Smooth muscle cell (in vitro differentiated cells): ENCODE measurements around the gene SETMAR. TPM values are rescaled to one million over a fixed set of nuclear protein-coding genes. Genes with fewer than 3 reads are reported as not detected.

Experiments used
- DNase-seq: peaks from one replicate; lab custom pipeline; 2025; ENCODE audit not compliant: unreplicated experiment; lab: John Stamatoyannopoulos, UW
- H2AFZ ChIP-seq: fragments of 200-600 bp; sonication (generic); 2 replicates; pipeline ENCODE4 v1.6.0; 2016; ENCODE audit warnings: antibody characterized with exemption, low read depth, mild to moderate bottlenecking
- H3F3A ChIP-seq: fragments of 200-600 bp; sonication (generic); 2 replicates; pipeline ENCODE4 v1.6.0; 2017; ENCODE audit warnings: antibody characterized with exemption, low read depth
- H3K27ac ChIP-seq: fragments of 200-600 bp; sonication (generic); 2 replicates; pipeline ENCODE4 v1.5.1; 2016; ENCODE audit warnings: low read depth, mild to moderate bottlenecking
- H3K27me3 ChIP-seq: fragments of 200-600 bp; sonication (generic); 2 replicates; pipeline ENCODE4 v1.6.1; 2016; ENCODE audit warnings: low read depth, mild to moderate bottlenecking
- H3K36me3 ChIP-seq: fragments of 200-600 bp; sonication (generic); 2 replicates; pipeline ENCODE4 v1.5.1; 2016; ENCODE audit warnings: low read depth
- H3K4me1 ChIP-seq: fragments of 200-600 bp; sonication (generic); 2 replicates; pipeline ENCODE4 v1.5.1; 2016; ENCODE audit warnings: low read depth
- H3K4me2 ChIP-seq: fragments of 200-600 bp; sonication (generic); 2 replicates; pipeline ENCODE4 v1.6.0; 2016; ENCODE audit warnings: mild to moderate bottlenecking
- H3K4me3 ChIP-seq: fragments of 200-600 bp; sonication (generic); 2 replicates; pipeline ENCODE4 v1.5.1; 2016; ENCODE audit warnings: mild to moderate bottlenecking
- H3K79me2 ChIP-seq: fragments of 200-600 bp; sonication (generic); 2 replicates; pipeline ENCODE4 v1.6.0; 2016; ENCODE audit warnings: low read depth, mild to moderate bottlenecking
- H3K9ac ChIP-seq: fragments of 200-600 bp; sonication (generic); 2 replicates; pipeline ENCODE4 v1.6.0; 2016; ENCODE audit warnings: low read depth
- H3K9me3 ChIP-seq: fragments of 200-600 bp; sonication (generic); replicated peaks from 2 replicates; pipeline ENCODE4 v1.5.1; 2016; ENCODE audit warnings: low read depth
- H4K20me1 ChIP-seq: fragments of 200-600 bp; sonication (generic); 2 replicates; pipeline ENCODE4 v1.6.0; 2016; ENCODE audit warnings: low read depth
- WGBS: methylation state at CpG from one replicate; pipeline ENCODE4 v1.1.7; 2016; ENCODE audit warnings: low lambda C conversion rate; 5-methylcytosine and 5-hydroxymethylcytosine counted together
- polyA plus RNA-seq: library from polyadenylated mRNA; unstranded; fragments of >200 nt; fragmentation: Nextera tagmentation; extraction: Ambion mirVana; gene quantifications from 2 replicates; pipeline ENCODE4 v1.2.1, GENCODE V29; 2016
- total RNA-seq: library from RNA; depleted of rRNA; stranded (reverse); fragments of >200 nt; gene quantifications from 2 replicates; pipeline ENCODE4 v1.2.3, GENCODE V29; 2014
- TF ChIP-seq, protein P1 (sequence below): fragments of 200-600 bp; sonication (generic); IDR thresholded peaks from 2 replicates; pipeline ENCODE4 v1.5.1; 2017; ENCODE audit warnings: borderline replicate concordance, mild to moderate bottlenecking, antibody characterized with exemption; ENCODE audit not compliant: insufficient read depth, poor library complexity, severe bottlenecking

Gene SETMAR
- total and polyA plus RNA-seq, 2 experiments from 2014 or later = 7.8 to 12.9 TPM

GRCh38 chr3:4320096-4320911, 17.1 kb downstream of the SETMAR start:
- H3K4me2 ChIP-seq = no peak overlapping the region
- TF ChIP-seq, protein P1, sequence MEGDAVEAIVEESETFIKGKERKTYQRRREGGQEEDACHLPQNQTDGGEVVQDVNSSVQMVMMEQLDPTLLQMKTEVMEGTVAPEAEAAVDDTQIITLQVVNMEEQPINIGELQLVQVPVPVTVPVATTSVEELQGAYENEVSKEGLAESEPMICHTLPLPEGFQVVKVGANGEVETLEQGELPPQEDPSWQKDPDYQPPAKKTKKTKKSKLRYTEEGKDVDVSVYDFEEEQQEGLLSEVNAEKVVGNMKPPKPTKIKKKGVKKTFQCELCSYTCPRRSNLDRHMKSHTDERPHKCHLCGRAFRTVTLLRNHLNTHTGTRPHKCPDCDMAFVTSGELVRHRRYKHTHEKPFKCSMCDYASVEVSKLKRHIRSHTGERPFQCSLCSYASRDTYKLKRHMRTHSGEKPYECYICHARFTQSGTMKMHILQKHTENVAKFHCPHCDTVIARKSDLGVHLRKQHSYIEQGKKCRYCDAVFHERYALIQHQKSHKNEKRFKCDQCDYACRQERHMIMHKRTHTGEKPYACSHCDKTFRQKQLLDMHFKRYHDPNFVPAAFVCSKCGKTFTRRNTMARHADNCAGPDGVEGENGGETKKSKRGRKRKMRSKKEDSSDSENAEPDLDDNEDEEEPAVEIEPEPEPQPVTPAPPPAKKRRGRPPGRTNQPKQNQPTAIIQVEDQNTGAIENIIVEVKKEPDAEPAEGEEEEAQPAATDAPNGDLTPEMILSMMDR = no peak
- H3K27me3 ChIP-seq = no peaks in the 10 kb centered on the region
- no peaks in the 10 kb centered on the region for H3K4me1 ChIP-seq
- H3K9me3 ChIP-seq = no peaks in the 10 kb centered on the region
- peaks cover 3% of the 10 kb centered on the region for H3K36me3 ChIP-seq
- no peaks in the 10 kb centered on the region for H3K79me2 ChIP-seq
- no peak overlapping the region for H3K9ac ChIP-seq
- no peak overlapping the region for H3K27ac ChIP-seq
- no peak overlapping the region for H3K4me3 ChIP-seq
- peaks cover 3% of the 10 kb centered on the region for H3F3A ChIP-seq
- H2AFZ ChIP-seq = no peak overlapping the region
- H4K20me1 ChIP-seq = no peaks in the 10 kb centered on the region
- no peak for DNase-seq

DNA sequence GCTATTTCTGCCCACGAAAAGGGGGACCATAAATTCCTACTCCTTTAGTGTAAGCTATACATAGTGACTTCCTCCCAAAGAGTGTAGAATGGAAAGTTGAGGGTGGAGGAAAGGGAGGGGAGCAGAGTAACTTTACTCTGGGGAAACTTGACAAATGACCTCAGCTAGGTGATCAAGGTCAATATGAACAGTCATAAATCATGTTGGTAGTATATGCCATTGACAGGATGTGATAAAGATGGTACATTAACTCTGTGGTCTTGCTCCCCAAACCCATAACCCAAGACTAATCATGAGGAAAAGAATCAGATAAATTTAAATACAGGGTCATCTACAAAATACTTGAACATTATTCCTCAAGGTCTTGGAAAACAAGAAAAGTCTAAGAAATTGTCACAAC, 18.6 kb downstream of the SETMAR start:
- no peaks in the 10 kb centered on the region for H4K20me1 ChIP-seq
- H3F3A ChIP-seq = peaks cover 3% of the 10 kb centered on the region
- H3K4me1 ChIP-seq = no peaks in the 10 kb centered on the region
- TF ChIP-seq, protein P1 = no peak
- no peaks in the 10 kb centered on the region for H3K36me3 ChIP-seq
- H2AFZ ChIP-seq = no peak overlapping the region
- H3K27ac ChIP-seq = no peak overlapping the region
- H3K9me3 ChIP-seq = no peaks in the 10 kb centered on the region
- H3K4me3 ChIP-seq = no peak overlapping the region
- no peak for DNase-seq
- no peak overlapping the region for H3K4me2 ChIP-seq
- H3K27me3 ChIP-seq = no peaks in the 10 kb centered on the region
- no peak overlapping the region for H3K9ac ChIP-seq
- H3K79me2 ChIP-seq = no peaks in the 10 kb centered on the region
- WGBS = 88% methylated on average over 1 of the region's 1 CpG

GRCh38 chr3:4322635-4323034, 19.5 kb downstream of the SETMAR start:
- no peak overlapping the region for H3K27ac ChIP-seq
- H3K4me1 ChIP-seq = no peaks in the 10 kb centered on the region
- H3K9me3 ChIP-seq = no peaks in the 10 kb centered on the region
- WGBS = 94% methylated on average over 1 of the region's 1 CpG
- no peak for DNase-seq
- H3K36me3 ChIP-seq = no peaks in the 10 kb centered on the region
- TF ChIP-seq, protein P1 = no peak
- no peak overlapping the region for H2AFZ ChIP-seq
- no peaks in the 10 kb centered on the region for H3K27me3 ChIP-seq
- no peaks in the 10 kb centered on the region for H4K20me1 ChIP-seq
- peaks cover 3% of the 10 kb centered on the region for H3F3A ChIP-seq
- H3K9ac ChIP-seq = no peak overlapping the region
- H3K4me2 ChIP-seq = no peak overlapping the region
- no peak overlapping the region for H3K4me3 ChIP-seq
- H3K79me2 ChIP-seq = no peaks in the 10 kb centered on the region
